Pericardium fibroblast (primary cell): ENCODE measurements around the gene TUBB6. TPM values are rescaled to one million over a fixed set of nuclear protein-coding genes. Genes with fewer than 3 reads are reported as not detected.

Source experiments
- total RNA-seq: library from RNA; depleted of rRNA; stranded (reverse); fragments of >200 nt; gene quantifications from 2 replicates; pipeline ENCODE4 v1.2.3, GENCODE V29; 2015

The TUBB6 gene
- 277 and 580 TPM in 2 replicates for total RNA-seq

DNA sequence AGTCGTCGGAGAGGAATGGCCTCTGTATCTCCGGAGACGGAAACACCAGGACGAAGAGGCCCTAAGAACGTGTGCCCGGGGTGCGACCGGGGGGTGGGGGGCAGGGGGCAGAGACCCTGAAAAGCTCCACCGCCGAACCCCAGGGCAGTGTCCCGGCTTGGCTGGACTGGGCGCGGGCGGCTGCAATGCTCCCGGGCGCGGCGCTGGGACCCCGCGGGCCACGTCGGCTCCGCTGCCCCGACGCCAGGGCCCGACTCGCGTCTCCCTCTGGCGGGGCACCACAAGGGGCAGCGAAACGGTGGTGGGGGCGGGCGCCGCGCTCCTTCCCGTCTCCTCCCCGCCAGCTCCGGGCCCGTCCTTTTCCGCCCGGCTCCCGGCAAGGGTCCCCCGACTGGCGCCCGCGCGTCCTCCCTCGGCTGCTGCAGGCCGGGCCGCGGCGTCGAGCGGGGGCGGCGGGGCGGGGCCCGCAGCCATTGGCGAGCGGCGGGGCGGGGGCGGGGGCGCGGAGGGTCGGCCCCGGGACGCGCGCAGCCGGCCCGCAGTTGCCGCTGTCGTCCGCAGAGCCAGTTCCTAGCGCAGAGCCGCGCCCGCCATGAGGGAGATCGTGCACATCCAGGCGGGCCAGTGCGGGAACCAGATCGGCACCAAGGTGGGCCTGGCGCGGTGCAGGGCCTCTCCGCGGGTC, at the start of gene TUBB6:
TUBB6 (plus strand) TSS at position 541 of the 685 bp plus-strand sequence; CDS start at position 593, 52 bp downstream.

Other genes starting within 250 kb of the TUBB6 start
- gene ANKRD62, start 214.4 kb upstream of the TUBB6 start, total RNA-seq: not detected in 2 replicates
- not detected in 2 replicates for gene CIDEA, start 53.9 kb upstream of the TUBB6 start, total RNA-seq
- gene AFG3L2, start 69.0 kb downstream of the TUBB6 start, total RNA-seq: 31.2 and 32.6 TPM in 2 replicates
- gene PRELID3A, start 99.7 kb downstream of the TUBB6 start, total RNA-seq: 2.2 and 6.0 TPM in 2 replicates